Activated CD4-positive, alpha-beta T cell treated with anti-CD3 and anti-CD28 coated beads for 36 hours (primary cell): ENCODE measurements around the gene DERL3. TPM values are rescaled to one million over a fixed set of nuclear protein-coding genes. Genes with fewer than 3 reads are reported as not detected.

ENCODE experiments used
- ATAC-seq: fragments of 200-7000 bp; cut with Tn5 transposase; one replicate; pipeline ENCODE4 v1.10.0; 2021; ENCODE audit warnings: mild to moderate bottlenecking, moderate library complexity
- CTCF ChIA-PET: fragments of 350-600 bp; sonication (Branson Sonifier 250); formaldehyde crosslinking; loops from one replicate; lab custom pipeline; 2021; ENCODE audit warnings: antibody characterized with exemption; lab: Charles Lee
- POLR2A ChIA-PET: fragments of 350-600 bp; sonication (Branson Sonifier 250); formaldehyde crosslinking; loops from one replicate; lab custom pipeline; 2021; ENCODE audit warnings: antibody characterized with exemption, inconsistent platforms; lab: Charles Lee
- DNase-seq: peaks from one replicate; pipeline ENCODE4 v3.0.0-alpha.2; 2020
- H3K27ac Mint-ChIP-seq: one replicate; pipeline ENCODE4 v1.8.0; 2021; ENCODE audit warnings: mixed read lengths
- H3K27me3 Mint-ChIP-seq: one replicate; pipeline ENCODE4 v1.8.0; 2021; ENCODE audit warnings: mixed read lengths
- H3K36me3 Mint-ChIP-seq: one replicate; pipeline ENCODE4 v1.8.0; 2021; ENCODE audit warnings: low read depth, mixed read lengths
- H3K4me1 Mint-ChIP-seq: one replicate; pipeline ENCODE4 v1.8.0; 2021; ENCODE audit warnings: mixed read lengths
- H3K4me3 Mint-ChIP-seq: one replicate; pipeline ENCODE4 v1.8.0; 2021; ENCODE audit warnings: mild to moderate bottlenecking, moderate library complexity, mixed read lengths
- H3K9me3 Mint-ChIP-seq: one replicate; pipeline ENCODE4 v1.8.0; 2021; ENCODE audit warnings: low read depth, mixed read lengths
- intact Hi-C, 2 experiments: fragments of 100-400 bp; cut with DNase I in 1 of 2; cut with micrococcal nuclease in 1 of 2; formaldehyde crosslinking; loops; one replicate each; pipeline versions ENCODE4 v1.14.2 to v1.15.1; 2022 to 2024; cut with DNase I, micrococcal nuclease
- total RNA-seq, 2 experiments: library from RNA; stranded (reverse); gene quantifications; one replicate each; pipeline ENCODE4 v1.2.3, GENCODE V29; 2021

The DERL3 gene
- total RNA-seq, 2 experiments from 2014 or later, result 5.2 to 5.7 TPM

DNA sequence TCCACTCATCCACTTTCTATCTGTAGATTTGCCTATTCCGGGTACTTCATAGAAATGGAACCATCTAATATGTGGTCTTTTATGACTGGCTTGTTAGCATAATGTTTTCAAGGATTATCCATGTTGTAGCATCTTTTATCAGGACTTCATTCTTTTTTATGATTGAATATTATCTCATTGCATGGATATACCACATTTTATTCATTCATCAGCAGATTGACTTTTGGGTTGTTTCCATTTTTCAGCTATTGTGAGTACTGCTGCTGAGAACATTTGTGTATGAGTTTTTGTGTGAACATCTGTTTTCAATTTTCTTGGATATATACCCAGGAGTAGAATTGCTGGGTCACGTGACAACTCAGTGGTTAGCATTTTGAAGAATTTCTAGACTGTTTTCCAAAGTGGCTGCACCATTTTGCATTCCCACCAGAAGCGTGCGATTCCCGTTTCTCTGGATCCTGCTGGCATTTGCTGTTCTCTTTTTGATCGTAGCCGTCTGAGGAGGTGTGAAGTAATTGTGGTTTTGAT, 8.9 kb downstream of the DERL3 start:
- H3K27ac Mint-ChIP-seq, result peak overlapping the region; percentile 6
- ChIA-PET CTCF (interaction anchor here (0.6 kb wide), 1 partner anchor 20 kb away, joined by 4 read pairs; no protein-coding TSS in a partner anchor), POLR2A (no interaction called here)
- no peaks in the 10 kb centered on the region for H3K9me3 Mint-ChIP-seq
- H3K27me3 Mint-ChIP-seq, result no peaks in the 10 kb centered on the region
- DNase-seq (no peak), ATAC-seq (no peak)
- peaks cover 19% of the 10 kb centered on the region for H3K36me3 Mint-ChIP-seq
- H3K4me3 Mint-ChIP-seq, result no peak overlapping the region
- no peaks in the 10 kb centered on the region for H3K4me1 Mint-ChIP-seq
- intact Hi-C loops, result loop anchor here in 1 of 2 experiments (10.0 kb wide), 1 partner anchor 615 kb away; no protein-coding TSS in a partner anchor

DNA sequence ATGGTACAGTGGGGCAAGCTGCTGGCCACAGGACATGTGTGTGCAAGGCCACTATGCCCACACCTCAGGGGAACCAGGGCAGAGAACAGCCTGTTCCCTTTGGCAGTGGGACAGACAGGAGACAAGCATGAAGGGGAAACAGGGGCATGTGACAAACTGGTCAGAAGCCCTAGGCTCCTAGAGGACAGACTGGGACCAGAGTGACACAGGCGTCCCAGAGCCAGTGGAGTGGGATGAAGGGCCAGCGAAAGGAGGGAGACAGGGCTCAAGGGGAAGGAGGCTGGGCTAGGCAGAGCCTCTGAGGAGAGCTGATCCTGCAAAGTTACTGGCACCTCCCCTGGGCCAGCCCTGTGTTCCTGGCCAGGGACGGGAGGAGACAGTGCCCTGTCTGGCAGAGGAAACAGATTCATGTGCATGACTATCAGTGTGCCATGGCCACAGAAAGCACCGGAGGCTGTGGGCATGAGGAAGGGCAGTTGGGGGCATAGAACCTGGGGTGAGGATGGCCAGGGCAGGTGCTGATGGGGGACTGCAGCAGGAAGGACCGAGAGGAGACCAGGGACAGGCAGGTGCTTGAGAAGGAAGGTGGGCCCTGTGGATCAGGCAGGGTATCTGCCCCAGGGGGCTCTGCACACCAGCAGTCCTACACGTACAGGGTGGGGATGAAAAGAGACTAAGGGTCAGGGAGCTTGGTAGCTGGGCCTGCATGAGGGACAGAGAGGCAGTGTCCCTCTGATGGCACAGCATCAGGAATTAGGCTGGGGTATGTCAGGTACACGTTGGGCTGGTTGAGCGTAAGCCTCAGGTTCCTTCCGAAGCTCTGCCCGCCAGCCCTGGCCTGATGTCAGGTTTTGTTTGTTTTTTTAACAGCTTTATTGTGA, 9.8 kb downstream of the DERL3 start:
- POLR2A ChIA-PET, result interaction anchor here (0.6 kb wide), 1 partner anchor 14 kb away, joined by 3 read pairs; no protein-coding TSS in a partner anchor

DNA sequence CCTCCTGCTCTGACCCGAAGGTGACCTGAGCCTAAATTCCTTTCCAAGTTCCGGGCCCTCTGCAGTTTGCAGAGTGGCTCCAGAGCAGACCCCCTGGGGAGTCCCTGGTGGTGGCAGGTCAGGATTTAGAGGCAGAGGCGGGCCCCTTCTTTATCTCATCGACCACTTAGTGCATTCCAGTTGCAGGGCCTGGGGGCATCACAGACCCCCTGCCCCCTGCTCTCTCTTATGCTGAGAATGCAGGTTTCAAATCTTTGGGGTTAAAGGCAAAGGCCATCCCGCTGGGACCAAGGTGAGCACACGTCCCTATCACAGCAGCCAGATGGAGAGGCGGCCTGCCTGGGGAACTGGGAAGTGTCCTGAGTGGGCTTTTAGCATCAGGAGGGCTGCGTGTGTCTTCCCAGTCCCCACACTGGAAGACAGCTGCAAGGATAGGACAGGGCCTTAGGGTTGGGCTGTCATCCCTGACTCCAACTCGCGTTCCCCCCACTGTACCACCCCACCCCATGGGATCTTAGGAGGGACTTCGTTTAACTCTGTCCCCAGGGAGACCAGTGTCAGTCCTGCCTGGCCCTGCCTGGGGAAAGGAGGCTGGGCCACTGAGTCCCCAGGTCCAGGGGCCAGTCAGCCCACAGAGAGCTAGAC, 11.3 kb downstream of the DERL3 start:
- Mint-ChIP-seq H3K27ac (no peak overlapping the region), H3K27me3 (no peaks in the 10 kb centered on the region), H3K36me3 (peaks cover 34% of the 10 kb centered on the region), H3K9me3 (no peaks in the 10 kb centered on the region), H3K4me1 (no peaks in the 10 kb centered on the region), H3K4me3 (no peak overlapping the region)
- intact Hi-C loops, result no loop called here
- ChIA-PET CTCF (no interaction called here), POLR2A (no interaction called here)
- ATAC-seq (no peak), DNase-seq (no peak)

More for the DNA sequence above, 9.8 kb downstream of the DERL3 start:
- ATAC-seq, result no peak
- H3K27me3 Mint-ChIP-seq, result no peaks in the 10 kb centered on the region
- H3K36me3 Mint-ChIP-seq, result peaks cover 23% of the 10 kb centered on the region
- no peaks in the 10 kb centered on the region for H3K4me1 Mint-ChIP-seq
- DNase-seq, result no peak
- H3K9me3 Mint-ChIP-seq, result no peaks in the 10 kb centered on the region
- CTCF ChIA-PET, result interaction anchor here (0.6 kb wide), 2 partner anchors 21 to 287 kb away, joined by 3 to 4 read pairs; no protein-coding TSS in a partner anchor
- intact Hi-C loops, result no loop called here
- H3K27ac Mint-ChIP-seq, result no peak overlapping the region
- H3K4me3 Mint-ChIP-seq, result no peak overlapping the region

DNA sequence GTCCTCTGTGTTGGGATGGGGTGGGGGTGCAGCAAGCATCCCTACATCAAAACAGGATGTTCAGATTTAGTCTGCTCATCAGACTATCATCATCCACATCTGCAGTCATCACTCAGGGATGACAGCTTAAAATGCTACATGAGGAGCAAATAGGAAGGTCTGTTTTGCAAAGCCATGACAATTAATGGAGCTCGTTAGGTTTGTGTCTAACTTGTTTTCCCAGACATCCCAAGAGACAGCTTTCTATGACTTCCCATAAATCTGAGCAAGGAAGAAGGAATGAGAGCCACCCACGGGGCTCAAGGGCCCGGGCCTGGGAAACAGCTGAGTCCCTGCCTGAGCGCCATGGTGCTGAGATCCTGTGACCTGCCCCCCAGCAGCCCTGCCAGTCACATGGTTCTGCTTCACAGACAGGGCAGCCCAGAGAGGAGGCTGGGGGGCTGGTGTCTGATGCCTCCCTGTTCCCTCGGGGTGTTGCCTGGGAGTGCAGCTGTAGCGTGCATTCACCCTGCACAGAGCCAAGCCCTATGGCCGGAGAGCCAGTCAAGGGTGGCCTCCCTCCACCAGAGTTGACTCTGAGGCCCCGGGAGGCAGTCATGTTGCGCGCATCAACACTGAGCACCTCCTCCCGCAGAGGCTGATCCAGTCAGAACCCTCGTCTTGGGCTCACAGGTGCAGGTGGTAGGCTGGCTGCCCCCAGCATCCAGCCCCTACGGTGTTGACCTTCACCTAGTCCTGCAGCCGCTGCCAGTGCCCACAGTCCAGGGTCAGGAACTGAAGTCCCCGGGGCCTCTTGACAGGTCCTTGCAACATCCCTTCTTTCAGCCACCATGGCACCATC, 12.1 kb downstream of the DERL3 start:
- intact Hi-C loops, result no loop called here
- ATAC-seq (no peak), DNase-seq (no peak)
- Mint-ChIP-seq H3K27ac (peak overlapping the region; percentile 73), H3K4me1 (no peaks in the 10 kb centered on the region), H3K4me3 (no peak overlapping the region), H3K27me3 (no peaks in the 10 kb centered on the region), H3K36me3 (peaks cover 38% of the 10 kb centered on the region), H3K9me3 (no peaks in the 10 kb centered on the region)
- POLR2A ChIA-PET, result no interaction called here
- CTCF ChIA-PET, result no interaction called here

DNA sequence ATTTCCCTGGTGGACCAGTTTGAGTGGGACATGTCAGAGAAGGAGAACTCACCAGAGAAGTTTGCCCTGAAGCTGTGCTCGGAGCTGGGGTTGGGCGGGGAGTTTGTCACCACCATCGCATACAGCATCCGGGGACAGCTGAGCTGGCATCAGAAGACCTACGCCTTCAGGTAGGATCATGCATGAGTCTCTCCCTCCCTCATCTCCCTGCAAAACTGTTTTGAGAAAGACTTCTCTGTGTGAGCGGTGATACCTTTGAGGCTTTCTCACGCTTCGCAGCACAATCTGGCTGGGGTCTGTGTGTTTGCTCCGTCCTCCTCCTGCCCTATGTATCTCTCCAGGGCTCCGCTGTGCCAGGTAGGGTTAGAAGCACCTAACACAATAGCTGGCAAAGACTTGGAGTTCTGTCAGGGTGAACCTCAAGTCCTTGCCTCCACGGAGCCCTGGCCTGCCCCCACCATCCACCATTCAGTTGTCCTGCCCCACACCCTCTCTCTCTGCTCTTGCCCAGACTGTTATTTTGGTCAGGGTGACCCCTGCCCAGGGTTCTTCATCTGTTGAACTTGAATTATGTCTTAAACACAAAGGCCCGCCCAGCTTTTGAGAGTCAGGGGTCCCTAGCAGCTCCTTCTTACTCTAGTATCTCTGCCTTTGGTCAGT, 13.4 kb downstream of the DERL3 start:
- CTCF ChIA-PET, result interaction anchor here (0.5 kb wide), 1 partner anchor 14 kb away, joined by 3 read pairs; no protein-coding TSS in a partner anchor
- H3K27ac Mint-ChIP-seq, result peak overlapping the region; percentile 74

GRCh38 chr22:23824476-23825245, 14.1 kb downstream of the DERL3 start:
- no peak overlapping the region for H3K27ac Mint-ChIP-seq
- no peak for DNase-seq
- peaks cover 40% of the 10 kb centered on the region for H3K36me3 Mint-ChIP-seq
- no peaks in the 10 kb centered on the region for H3K27me3 Mint-ChIP-seq
- H3K9me3 Mint-ChIP-seq, result no peaks in the 10 kb centered on the region
- no peak for ATAC-seq
- CTCF ChIA-PET, result interaction anchor here (0.5 to 0.6 kb wide), 2 partner anchors 13 to 86 kb away, joined by 3 read pairs; no protein-coding TSS in a partner anchor
- POLR2A ChIA-PET, result no interaction called here
- intact Hi-C loops, result no loop called here
- H3K4me1 Mint-ChIP-seq, result peaks cover 2% of the 10 kb centered on the region
- H3K4me3 Mint-ChIP-seq, result no peak overlapping the region

More for the DNA sequence above, 13.4 kb downstream of the DERL3 start:
- POLR2A ChIA-PET, result no interaction called here
- DNase-seq (no peak), ATAC-seq (no peak)
- intact Hi-C loops, result no loop called here
- Mint-ChIP-seq H3K27me3 (no peaks in the 10 kb centered on the region), H3K4me1 (peaks cover 2% of the 10 kb centered on the region), H3K9me3 (no peaks in the 10 kb centered on the region), H3K4me3 (no peak overlapping the region), H3K36me3 (peaks cover 41% of the 10 kb centered on the region)

- ChIA-PET CTCF (interaction anchor here (0.6 kb wide), 1 partner anchor 1048 kb away, joined by 3 read pairs; no protein-coding TSS in a partner anchor), POLR2A (no interaction called here)
- no peaks in the 10 kb centered on the region for H3K27me3 Mint-ChIP-seq
- H3K4me1 Mint-ChIP-seq, result peaks cover 2% of the 10 kb centered on the region
- H3K27ac Mint-ChIP-seq, result no peak overlapping the region
- intact Hi-C loops, result no loop called here
- ATAC-seq (no peak), DNase-seq (no peak)
- H3K9me3 Mint-ChIP-seq, result no peaks in the 10 kb centered on the region
- H3K36me3 Mint-ChIP-seq, result peaks cover 46% of the 10 kb centered on the region
- no peak overlapping the region for H3K4me3 Mint-ChIP-seq
Measured at GRCh38 chr22:23823331-23823791, 15.4 kb downstream of the DERL3 start.

- H3K4me1 Mint-ChIP-seq, result peaks cover 2% of the 10 kb centered on the region
- CTCF ChIA-PET, result interaction anchor here (0.6 kb wide), 2 partner anchors 418 to 524 kb away, joined by 3 read pairs; no protein-coding TSS in a partner anchor
- ATAC-seq (no peak), DNase-seq (no peak)
- no peak overlapping the region for H3K27ac Mint-ChIP-seq
- intact Hi-C loops, result no loop called here
- no peak overlapping the region for H3K4me3 Mint-ChIP-seq
- POLR2A ChIA-PET, result no interaction called here
- no peaks in the 10 kb centered on the region for H3K9me3 Mint-ChIP-seq
- no peaks in the 10 kb centered on the region for H3K27me3 Mint-ChIP-seq
- H3K36me3 Mint-ChIP-seq, result peaks cover 49% of the 10 kb centered on the region
Measured at GRCh38 chr22:23822101-23822671, 16.6 kb downstream of the DERL3 start.

DNA sequence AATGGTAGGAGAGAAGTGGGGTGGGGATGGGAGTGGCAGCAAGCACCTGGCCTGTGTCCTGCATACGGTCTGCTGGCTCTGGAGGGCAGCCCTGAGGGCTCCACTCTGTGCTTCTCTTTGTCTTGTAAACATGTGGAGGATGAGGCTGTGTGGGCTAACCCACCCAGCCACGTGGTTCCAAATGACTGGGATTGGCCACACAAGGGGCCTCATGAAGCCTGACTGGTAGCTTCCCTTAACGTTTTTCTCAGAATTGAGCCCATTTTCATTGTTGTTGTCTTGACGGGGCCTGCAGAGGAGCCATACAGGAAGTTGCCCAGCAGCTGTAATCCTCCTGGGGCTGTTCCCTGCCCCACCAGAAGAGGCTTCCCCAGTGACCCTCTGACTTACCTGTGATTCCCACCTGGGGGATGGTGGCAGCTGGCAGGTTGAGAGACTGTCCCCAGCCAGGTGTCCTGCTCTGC, 18.0 kb downstream of the DERL3 start:
- peak overlapping the region; percentile 21 for H3K27ac Mint-ChIP-seq
- DNase-seq, result peak; percentile 21
- peaks cover 56% of the 10 kb centered on the region for H3K36me3 Mint-ChIP-seq
- POLR2A ChIA-PET, result no interaction called here
- H3K27me3 Mint-ChIP-seq, result no peaks in the 10 kb centered on the region
- intact Hi-C loops, result no loop called here
- no peak overlapping the region for H3K4me3 Mint-ChIP-seq
- peaks cover 2% of the 10 kb centered on the region for H3K4me1 Mint-ChIP-seq
- H3K9me3 Mint-ChIP-seq, result no peaks in the 10 kb centered on the region
- peak; percentile 64 for ATAC-seq
- CTCF ChIA-PET, result no interaction called here
